IMR-90 (cell line): ENCODE data around the gene EPAS1. TPM values are rescaled to one million over a fixed set of nuclear protein-coding genes. Genes with fewer than 3 reads are reported as not detected.
A peak's percentile ranks its signal among the peaks of the same experiment; 100 is the strongest.

Experiments
- ATAC-seq: fragments of 200-7000 bp; cut with Tn5 transposase; 2 replicates; pipeline ENCODE4 v1.9.1; 2020; ENCODE audit warnings: low read depth, mild to moderate bottlenecking, moderate library complexity
- BruUV-seq: library from RNA; stranded (reverse); fragments of 400-500 nt; replicated peaks from 2 replicates; lab custom pipeline; 2021; lab: Mats Ljungman, UMichigan
- CTCF ChIA-PET: fragments of 300-600 bp; formaldehyde crosslinking; extraction: SDS; loops from one replicate; lab custom pipeline; 2021; ENCODE audit warnings: antibody characterized with exemption; lab: Yijun Ruan, JAX
- POLR2A ChIA-PET: fragments of 300-600 bp; sonication (Branson Sonifier 250); formaldehyde crosslinking; loops from one replicate; lab custom pipeline; 2022; ENCODE audit warnings: antibody characterized with exemption; ENCODE audit not compliant: unreplicated experiment; lab: Charles Lee
- DNase-seq: peaks from one replicate; pipeline ENCODE4 v3.0.0; 2013
- H2AFZ ChIP-seq: replicated peaks from 2 replicates; pipeline ENCODE3; 2013; ENCODE audit warnings: low read length, mild to moderate bottlenecking; ENCODE audit not compliant: poor library complexity
- H2AK5ac ChIP-seq: 2 replicates; pipeline ENCODE4 v1.6.1; 2013; ENCODE audit warnings: low read depth, low read length, inconsistent platforms
- H2AK9ac ChIP-seq: replicated peaks from 2 replicates; pipeline ENCODE3; 2013; ENCODE audit warnings: mild to moderate bottlenecking, low read depth, low read length, moderate library complexity; ENCODE audit not compliant: poor library complexity
- H2BK120ac ChIP-seq: 2 replicates; pipeline ENCODE4 v1.6.1; 2013; ENCODE audit warnings: low read depth, low read length, inconsistent platforms
- H2BK15ac ChIP-seq: 3 replicates; pipeline ENCODE4 v1.6.1; 2013; ENCODE audit warnings: low read depth, low read length, inconsistent platforms
- H2BK20ac ChIP-seq: 2 replicates; pipeline ENCODE4 v1.6.1; 2013; ENCODE audit warnings: low read depth, mild to moderate bottlenecking, inconsistent platforms, low read length, moderate library complexity
- H2BK5ac ChIP-seq: 2 replicates; pipeline ENCODE4 v1.6.1; 2013; ENCODE audit warnings: mild to moderate bottlenecking, low read depth, low read length, inconsistent platforms; ENCODE audit not compliant: poor library complexity, severe bottlenecking
- H3K14ac ChIP-seq: replicated peaks from 2 replicates; pipeline ENCODE4 v1.6.1; 2013; ENCODE audit warnings: low read depth, low read length, inconsistent platforms
- H3K18ac ChIP-seq: 2 replicates; pipeline ENCODE4 v1.6.1; 2013; ENCODE audit warnings: low read depth, low read length, control low read depth
- H3K23ac ChIP-seq: 2 replicates; pipeline ENCODE4 v1.6.1; 2013; ENCODE audit warnings: low read depth, low read length, inconsistent platforms
- H3K27ac ChIP-seq: 2 replicates; pipeline ENCODE4 v1.5.1; 2013; ENCODE audit warnings: mild to moderate bottlenecking, control low read depth, low read length; ENCODE audit not compliant: insufficient read depth
- H3K27me3 ChIP-seq: 2 replicates; pipeline ENCODE4 v1.6.1; 2013; ENCODE audit warnings: low read length; ENCODE audit not compliant: control insufficient read depth, insufficient read depth
- H3K36me3 ChIP-seq: 2 replicates; pipeline ENCODE4 v1.6.1; 2013; ENCODE audit warnings: low read length, mixed read lengths; ENCODE audit not compliant: control insufficient read depth, insufficient read depth
- H3K4ac ChIP-seq: 2 replicates; pipeline ENCODE4 v1.6.1; 2013; ENCODE audit warnings: low read depth, low read length, inconsistent platforms
- H3K4me1 ChIP-seq: 2 replicates; pipeline ENCODE4 v1.6.1; 2013; ENCODE audit warnings: low read length, mixed read lengths; ENCODE audit not compliant: control insufficient read depth, insufficient read depth
- H3K4me2 ChIP-seq: 2 replicates; pipeline ENCODE4 v1.6.1; 2013; ENCODE audit warnings: low read depth, mild to moderate bottlenecking, control low read depth, low read length, moderate library complexity
- H3K4me3 ChIP-seq: 2 replicates; pipeline ENCODE4 v1.5.1; 2013; ENCODE audit warnings: low read depth, mild to moderate bottlenecking, control low read depth, low read length, moderate library complexity; ENCODE audit not compliant: insufficient read depth
- H3K56ac ChIP-seq: 2 replicates; pipeline ENCODE4 v1.6.1; 2013; ENCODE audit warnings: low read length, inconsistent platforms; ENCODE audit not compliant: insufficient read depth; ENCODE audit errors: extremely low read depth
- H3K79me1 ChIP-seq, 2 experiments: 2 replicates each; pipeline ENCODE4 v1.6.1; 2013; ENCODE audit warnings: low read length in 2 of 2, inconsistent platforms in 1 of 2, low read depth in 1 of 2
- H3K9ac ChIP-seq: 2 replicates; pipeline ENCODE4 v1.6.1; 2013; ENCODE audit warnings: low read depth, low read length, control low read depth
- H3K9me1 ChIP-seq: 2 replicates; pipeline ENCODE4 v1.6.1; 2013; ENCODE audit warnings: low read length, inconsistent platforms; ENCODE audit not compliant: insufficient read depth
- H3K9me3 ChIP-seq: 2 replicates; pipeline ENCODE4 v1.6.1; 2013; ENCODE audit warnings: low read length; ENCODE audit not compliant: control insufficient read depth, insufficient read depth
- H4K20me1 ChIP-seq: 2 replicates; pipeline ENCODE4 v1.6.1; 2013; ENCODE audit warnings: low read length, inconsistent platforms; ENCODE audit not compliant: insufficient read depth
- H4K5ac ChIP-seq: 2 replicates; pipeline ENCODE4 v1.6.1; 2013; ENCODE audit warnings: mild to moderate bottlenecking, low read depth, low read length, control low read depth
- H4K8ac ChIP-seq, 2 experiments: 2 replicates each; pipeline ENCODE4 v1.6.1; 2013; ENCODE audit warnings: low read depth in 2 of 2, low read length in 2 of 2, control low read depth in 1 of 2, inconsistent platforms in 1 of 2
- H4K91ac ChIP-seq: 2 replicates; pipeline ENCODE4 v1.6.1; 2013; ENCODE audit warnings: low read depth, low read length, inconsistent platforms; ENCODE audit not compliant: insufficient read depth
- BHLHE40 ChIP-seq: fragments of 150-350 bp; IDR thresholded peaks from 2 replicates; pipeline ENCODE4 v1.6.1; 2016; ENCODE audit warnings: mild to moderate bottlenecking, low read depth, low read length
- CEBPB ChIP-seq: IDR thresholded peaks from 2 replicates; pipeline ENCODE4 v1.6.1; 2012; ENCODE audit warnings: low read depth, low read length, improper control_type of control experiment
- ELK1 ChIP-seq: fragments of 150-350 bp; IDR thresholded peaks from 2 replicates; pipeline ENCODE4 v1.6.1; 2016; ENCODE audit warnings: low read depth, mild to moderate bottlenecking, low read length, moderate library complexity, borderline replicate concordance
- FOS ChIP-seq: fragments of 150-350 bp; IDR thresholded peaks from 2 replicates; pipeline ENCODE4 v1.6.1; 2016; ENCODE audit warnings: low read depth, low read length
- MAFK ChIP-seq: IDR thresholded peaks from 2 replicates; pipeline ENCODE4 v1.6.1; 2012; ENCODE audit warnings: low read depth, low read length, improper control_type of control experiment
- NFE2L2 ChIP-seq: fragments of 150-350 bp; IDR thresholded peaks from 2 replicates; pipeline ENCODE4 v1.6.1; 2016; ENCODE audit warnings: low read depth, mild to moderate bottlenecking, low read length
- POLR2A ChIP-seq: IDR thresholded peaks from 2 replicates; pipeline ENCODE4 v1.6.1; 2012; ENCODE audit warnings: mild to moderate bottlenecking, low read depth, low read length
- RAD21 ChIP-seq: IDR thresholded peaks from 2 replicates; pipeline ENCODE4 v1.6.1; 2012; ENCODE audit warnings: low read length, improper control_type of control experiment
- RFX5 ChIP-seq: IDR thresholded peaks from 2 replicates; pipeline ENCODE4 v1.8.0; 2012; ENCODE audit warnings: low read depth, mild to moderate bottlenecking, low read length, moderate library complexity
- SMC3 ChIP-seq: fragments of 150-350 bp; IDR thresholded peaks from 2 replicates; pipeline ENCODE4 v1.6.1; 2016; ENCODE audit warnings: low read depth, mild to moderate bottlenecking, antibody characterized with exemption, low read length, moderate library complexity
- WGBS, 2 experiments: methylation state at CpG; one replicate each; pipeline versions ENCODE4 v1.1.5 to v1.1.7; 2013; ENCODE audit warnings: missing lambda C conversion rate in 2 of 2; ENCODE audit not compliant: insufficient read length in 1 of 2; ENCODE audit errors: extremely low coverage in 2 of 2; 5-methylcytosine and 5-hydroxymethylcytosine counted together
- dilution Hi-C: fragments of 300-500 bp; cut with HindIII; formaldehyde crosslinking; loops from one replicate; pipeline ENCODE4 v1.14.3; 2018; ENCODE audit warnings: low sequenced_read_pairs; ENCODE audit not compliant: unreplicated experiment
- in situ Hi-C: fragments of 300-500 bp; cut with MboI; formaldehyde crosslinking; loops from 3 replicates; pipeline ENCODE4 v1.14.3; 2019; ENCODE audit warnings: low sequenced_read_pairs, inconsistent platforms, mixed read lengths
- intact Hi-C: fragments of 100-400 bp; cut with micrococcal nuclease; formaldehyde crosslinking; loops from 2 replicates; pipeline ENCODE4 v1.10.0; 2022
- polyA plus RNA-seq, 3 experiments: library from polyadenylated mRNA; depleted of rRNA; stranded (reverse); fragments of >200 nt; gene quantifications; 2 replicates each; pipeline ENCODE4 v1.2.3, GENCODE V29; 2012; ENCODE audit warnings: low replicate concordance in 1 of 3
- total RNA-seq: library from RNA; depleted of rRNA; stranded (reverse); fragments of >200 nt; gene quantifications from 2 replicates; pipeline ENCODE4 v1.2.3, GENCODE V29; 2012

Gene EPAS1
- total and polyA plus RNA-seq, 2 of the 4 experiments (the other 2 are of a cell fraction), result 40.7 to 120 TPM

- peak overlapping the region; percentile 67 for H2BK20ac ChIP-seq
- peak overlapping the region; percentile 9; the same call in 1 of the 2 replicates for H3K9ac ChIP-seq
- WGBS, 2 experiments, result 60% methylated on average over 3 of the region's 7 CpGs; no CpG with 5 or more reads in 1 of the 2 experiments
- ATAC-seq (peak; percentile 32), DNase-seq (peak; percentile 95)
- H4K91ac ChIP-seq, result peak overlapping the region; percentile 62
- peak overlapping the region; percentile 79 for H3K4ac ChIP-seq
- peak overlapping the region; percentile 55 for H3K23ac ChIP-seq
- H3K14ac ChIP-seq, result peak overlapping the region; percentile 62
- TF ChIP-seq CEBPB, result peak; percentile 99
- TF ChIP-seq ELK1, result no peak
- TF ChIP-seq FOS, result peak; percentile 76
- no peak for TF ChIP-seq RFX5
- TF ChIP-seq POLR2A, result no peak
- no peak for TF ChIP-seq RAD21
- TF ChIP-seq MAFK, result no peak
- TF ChIP-seq NFE2L2, result no peak
- no peak for TF ChIP-seq SMC3
- TF ChIP-seq BHLHE40, result no peak
- BruUV-seq, result no TSS peak
- no peak overlapping the region for H2AFZ ChIP-seq
- H4K20me1 ChIP-seq, result peaks cover 86% of the 10 kb centered on the region
- H2BK120ac ChIP-seq, result peak overlapping the region; percentile 63
- intact Hi-C loops (no loop called here), dilution Hi-C loops (no loop called here), in situ Hi-C loops (no loop called here)
- H4K5ac ChIP-seq, result peak overlapping the region; percentile 72
- peak overlapping the region; percentile 88 for H3K27ac ChIP-seq
- ChIA-PET POLR2A (no interaction called here), CTCF (interaction anchor here (1.7 kb wide), 1 partner anchor 11 kb away, joined by 6 read pairs; no protein-coding TSS in a partner anchor)
- H2BK15ac ChIP-seq, result peak overlapping the region; percentile 70
- no peaks in the 10 kb centered on the region for H3K9me3 ChIP-seq
- no peaks in the 10 kb centered on the region for H3K27me3 ChIP-seq
- peak overlapping the region; percentile 40 for H3K56ac ChIP-seq
- peak overlapping the region; percentile 38 for H3K4me2 ChIP-seq
- peak overlapping the region; percentile 92 for H3K18ac ChIP-seq
- H4K8ac ChIP-seq, result peak overlapping the region; percentile 17 to 53; a peak in 3 of 4 replicates
- H2AK9ac ChIP-seq, result no peak overlapping the region
- peak overlapping the region; percentile 84 for H2AK5ac ChIP-seq
- peaks cover 59 to 90% of the 10 kb centered on the region in 2 experiments for H3K79me1 ChIP-seq
- peaks cover 52% of the 10 kb centered on the region for H3K9me1 ChIP-seq
- H3K4me1 ChIP-seq, result peaks cover 61% of the 10 kb centered on the region
- H3K36me3 ChIP-seq, result peaks cover 2% of the 10 kb centered on the region; the same call in 1 of the 2 replicates
- peak overlapping the region; percentile 55 for H2BK5ac ChIP-seq
- no peak overlapping the region for H3K4me3 ChIP-seq
These were observed 32.9 kb downstream of the EPAS1 start for GRCh38 chr2:46329803-46330775.
